Left renal cortex interstitium (tissue), 4 donors: Measurements from ENCODE around the gene GMPR. TPM values are rescaled to one million over a fixed set of nuclear protein-coding genes. Genes with fewer than 3 reads are reported as not detected.
"Not testable (repeated sequence)": the region's sequence is repeated elsewhere in the genome, so short reads cannot be mapped to it uniquely, and the experiment has no call there.

ENCODE experiments used
- DNase-seq, 4 donors: peaks; one replicate each; pipeline ENCODE4 v3.0.0-alpha.2; 2013; ENCODE audit warnings: low read depth in 4 of 4, low spot score in 2 of 4, missing footprints in 1 of 4
- polyA plus RNA-seq, 4 donors: library from polyadenylated mRNA; unstranded; fragments of 120-200 nt; gene quantifications; one replicate each; pipeline ENCODE4 v1.2.1, GENCODE V29; 2013; ENCODE audit not compliant: insufficient read length in 4 of 4

Gene GMPR
- polyA plus RNA-seq, 4 donors, result 12.2 to 15.0 (median 14.0) TPM

DNA sequence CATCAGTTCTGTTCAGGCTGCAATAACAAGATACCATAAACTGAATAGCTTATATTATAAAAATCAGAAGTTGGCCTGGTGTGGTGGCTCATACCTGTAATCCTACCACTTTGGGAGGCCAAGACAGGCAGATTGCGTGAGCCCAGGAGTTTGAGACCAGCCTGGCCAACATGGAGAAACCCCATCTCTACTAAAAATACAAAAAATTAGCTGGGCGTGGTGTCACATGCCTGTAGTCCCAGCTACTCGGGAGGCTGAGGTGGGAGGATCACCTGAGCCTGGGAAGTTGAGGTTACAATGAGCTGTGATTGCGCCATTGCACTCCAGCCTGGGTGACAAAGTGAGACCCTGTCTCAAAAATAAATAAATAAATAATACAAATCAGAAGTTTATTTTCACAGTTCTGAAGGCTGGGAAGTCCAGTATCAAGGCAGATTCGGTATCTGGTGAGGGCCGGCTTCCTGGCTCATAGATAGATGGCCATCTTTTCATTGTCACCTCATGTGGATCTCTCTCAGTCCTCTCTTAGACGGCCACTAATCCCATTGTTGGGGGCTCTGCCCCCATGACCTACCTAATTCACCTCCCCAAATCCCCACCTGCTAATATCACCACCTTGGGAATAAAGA is 31.2 kb downstream of the GMPR start:
- not testable (repeated sequence) for DNase-seq

DNA sequence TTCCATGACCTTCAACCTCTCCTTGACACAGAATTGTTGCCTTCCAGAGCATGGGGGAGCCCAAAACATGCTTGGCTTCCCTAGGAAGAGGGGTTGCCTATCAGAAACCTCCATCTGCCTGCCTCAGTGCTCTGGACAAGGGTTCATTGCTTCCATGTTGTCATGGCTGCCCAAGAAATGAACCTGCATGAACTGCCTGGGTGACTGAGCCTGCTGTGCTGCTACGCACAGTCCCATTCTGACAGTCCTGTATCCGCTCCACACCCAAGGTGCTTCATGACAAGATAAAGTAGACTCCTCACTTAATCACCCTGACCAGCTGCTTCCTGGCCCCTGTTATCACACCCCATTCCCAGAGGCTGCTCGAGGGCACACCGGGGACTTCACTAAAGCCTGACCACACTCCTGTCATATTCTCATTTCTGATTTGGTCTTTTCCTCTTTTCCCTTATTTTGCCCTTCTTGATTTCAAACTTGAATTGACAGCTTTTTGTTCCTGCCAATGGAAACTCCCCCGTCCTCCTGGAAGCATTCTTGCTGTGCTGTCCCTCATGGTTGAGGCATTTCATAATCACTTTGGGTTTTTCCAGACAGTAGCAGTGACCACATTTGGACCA is 31.9 kb downstream of the GMPR start:
- no peak for DNase-seq

DNA sequence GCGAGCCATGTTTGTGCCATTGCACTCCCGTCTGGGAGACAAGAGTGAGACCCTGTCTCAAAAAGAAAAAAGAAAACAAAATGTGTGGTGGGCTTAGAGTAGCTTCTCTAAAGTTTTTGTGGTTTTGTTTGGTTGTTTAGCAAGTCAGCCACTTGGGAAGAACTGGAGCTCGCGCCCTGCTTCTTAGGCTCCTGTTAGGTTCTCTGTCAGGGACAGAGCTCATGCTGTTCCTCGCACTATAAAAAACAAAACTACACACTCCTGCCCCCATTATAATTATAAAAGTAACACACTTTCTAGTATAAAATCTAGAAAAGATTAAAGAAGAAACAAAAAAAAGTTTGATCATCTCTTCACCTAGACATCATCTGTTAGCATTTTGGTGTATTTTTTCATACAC is 33.0 kb downstream of the GMPR start:
- no peak for DNase-seq

DNA sequence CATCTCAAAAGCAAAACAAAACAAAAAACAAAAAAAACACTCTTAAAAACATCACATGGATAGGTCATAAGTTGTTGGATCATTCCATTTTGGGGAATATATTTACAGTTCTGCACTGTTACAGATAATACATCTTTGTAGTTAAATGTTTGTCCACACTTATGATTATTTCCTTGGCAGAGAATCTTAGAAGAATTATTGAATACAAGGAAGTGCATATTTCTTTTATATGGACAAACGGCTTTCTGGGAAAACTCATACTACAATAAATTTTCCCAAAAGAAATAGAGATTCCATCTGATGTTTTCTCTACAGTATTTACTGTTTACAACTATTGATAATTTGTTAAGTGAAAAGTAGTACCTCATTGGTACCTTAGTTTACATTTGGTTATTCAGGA is 33.8 kb downstream of the GMPR start:
- DNase-seq, result no peak

DNA sequence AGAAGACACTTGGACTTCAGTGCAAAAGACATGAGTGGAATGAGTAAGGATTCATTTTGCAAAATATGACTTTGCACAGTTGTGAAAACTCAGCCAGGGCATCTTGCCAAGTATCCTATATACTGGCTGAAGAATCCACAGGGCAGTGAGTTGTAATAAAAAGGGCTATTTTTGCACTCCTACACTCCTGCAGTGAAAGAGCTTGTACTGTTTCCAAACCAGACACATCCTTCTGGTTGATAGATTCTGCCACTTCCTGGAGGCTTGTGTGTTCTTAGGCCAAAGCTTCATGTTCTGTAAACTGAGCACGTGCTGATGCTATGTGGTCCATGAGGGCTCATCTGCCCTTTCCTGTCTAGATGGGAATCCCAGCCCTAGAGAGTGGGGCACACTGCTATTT is 34.9 kb downstream of the GMPR start:
- no peak for DNase-seq

DNA sequence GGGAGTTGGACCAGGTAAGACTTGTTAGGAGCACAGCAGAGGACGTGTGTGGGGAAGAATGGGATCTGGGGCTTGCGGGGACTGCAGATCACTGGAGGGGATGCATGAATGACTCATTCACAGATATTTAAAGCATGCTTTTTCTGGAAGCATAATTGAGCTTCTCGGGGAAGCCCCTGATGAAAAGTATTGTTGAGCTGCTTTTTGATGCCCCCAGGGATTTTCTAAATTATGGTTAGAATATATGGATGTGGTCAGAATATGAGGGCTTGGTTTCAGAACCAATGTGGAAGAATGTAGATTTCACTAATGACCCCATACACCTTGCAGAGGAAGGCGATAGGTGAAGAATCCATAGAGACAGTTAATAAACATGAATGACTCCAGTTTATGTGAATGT is 36.1 kb downstream of the GMPR start:
- DNase-seq, result no peak

DNA sequence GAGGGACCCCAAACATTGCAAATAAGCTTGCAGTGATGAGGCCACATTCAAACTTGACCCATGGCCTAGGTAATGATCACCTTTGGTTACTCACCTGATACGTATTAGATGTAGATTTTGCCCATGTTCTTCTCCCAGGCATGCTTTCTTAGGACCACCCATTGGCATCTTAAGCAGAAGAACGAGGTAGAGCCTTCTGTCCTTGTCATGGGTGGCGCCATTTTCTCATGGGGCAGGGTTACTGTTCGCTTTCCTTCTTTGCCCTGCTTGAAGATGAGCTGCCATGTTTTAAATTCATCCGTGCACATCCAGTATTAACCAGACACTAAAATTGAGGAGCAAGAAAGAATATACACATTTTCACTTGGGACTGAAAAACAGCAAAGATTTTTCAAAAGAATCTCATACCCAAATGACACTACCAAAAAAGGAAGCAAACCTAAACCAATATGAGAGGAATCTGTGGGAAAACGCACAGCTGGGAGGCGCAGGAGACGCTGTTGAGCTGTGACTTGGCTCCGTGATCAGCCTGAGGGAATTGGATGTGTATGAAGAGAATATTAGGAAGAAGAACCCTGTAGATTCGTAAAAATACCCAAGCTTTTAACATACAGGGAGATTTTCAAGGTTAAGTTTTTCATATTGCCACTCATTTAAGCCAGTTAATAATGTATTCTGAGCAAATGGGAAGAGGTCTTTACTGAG is 36.6 kb downstream of the GMPR start:
- no peak for DNase-seq

DNA sequence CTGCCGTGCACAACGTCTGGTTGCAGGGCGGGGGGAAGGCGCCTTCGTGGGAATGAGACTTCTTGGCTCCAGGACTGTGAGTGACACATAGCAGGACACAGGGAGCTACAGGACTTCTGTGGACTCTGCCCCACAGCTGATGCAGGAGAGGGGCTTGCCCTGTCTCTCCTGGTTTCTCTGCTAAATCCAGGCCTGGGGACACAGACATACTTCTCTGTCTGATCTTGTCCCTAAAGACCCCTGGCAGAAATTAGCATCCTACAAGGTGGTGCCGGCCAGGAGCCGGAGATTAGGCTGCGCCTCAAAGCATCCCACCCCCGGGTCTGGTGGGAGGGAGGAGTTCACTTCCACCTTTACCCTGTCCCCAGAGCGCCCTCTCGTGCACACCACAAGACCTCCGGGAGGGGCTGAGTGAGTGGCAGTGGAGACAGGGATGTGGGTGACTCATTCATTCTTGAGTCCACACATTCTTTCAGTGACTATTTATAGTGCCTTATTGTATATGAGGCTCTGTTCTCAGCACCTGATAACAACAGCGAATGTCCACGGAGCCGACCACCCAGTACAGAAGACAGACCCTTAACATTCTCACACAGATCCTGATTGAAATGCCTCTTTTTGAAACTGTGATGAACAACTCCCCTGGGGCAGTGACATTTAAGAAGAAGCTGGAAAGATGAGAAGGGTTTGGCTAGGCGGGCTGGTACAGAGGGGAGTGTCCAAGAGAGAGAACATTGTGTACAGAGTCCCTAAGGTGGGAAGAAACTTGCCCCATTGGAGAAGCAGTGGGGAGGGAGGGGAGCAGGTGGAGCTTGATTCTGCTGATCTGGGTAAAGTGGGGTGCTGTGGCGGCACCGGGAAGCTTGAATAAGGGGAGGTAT is 39.0 kb downstream of the GMPR start:
- peak in 1 of 4 donors; percentile 41 for DNase-seq

DNA sequence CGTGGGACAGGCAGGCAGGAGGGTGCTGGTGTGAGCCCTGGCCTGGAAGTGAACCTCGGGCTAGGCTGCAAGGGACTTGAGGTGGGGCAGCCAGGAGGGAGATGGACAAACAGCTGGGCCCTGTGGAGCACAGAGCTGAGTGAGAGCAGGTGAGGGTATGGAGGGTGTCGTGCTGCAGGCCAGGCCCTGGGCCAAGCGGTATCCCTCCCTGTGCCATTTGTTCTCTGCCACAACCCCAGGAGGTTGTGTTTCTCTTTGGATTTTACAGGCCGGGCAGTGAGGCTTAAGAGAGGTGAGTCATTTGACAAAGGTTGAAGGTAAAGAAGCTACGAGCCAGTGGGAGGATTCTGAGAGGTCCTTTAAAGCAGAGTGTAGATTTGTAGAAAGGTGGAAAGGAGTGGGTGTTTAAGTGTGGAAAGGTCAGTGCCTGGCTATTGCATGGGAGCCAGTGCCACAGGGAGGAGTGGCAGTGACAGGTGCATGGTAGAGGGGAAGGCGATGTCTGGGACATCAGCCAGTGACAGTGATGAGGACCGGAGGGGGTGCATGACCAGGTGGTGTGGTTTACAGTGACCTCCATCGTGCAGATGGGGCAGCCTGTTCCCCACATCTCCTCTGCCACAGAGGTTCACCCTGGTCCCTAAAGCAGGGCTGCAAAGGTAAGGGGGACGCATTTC is 39.8 kb downstream of the GMPR start:
- DNase-seq, result no peak

DNA sequence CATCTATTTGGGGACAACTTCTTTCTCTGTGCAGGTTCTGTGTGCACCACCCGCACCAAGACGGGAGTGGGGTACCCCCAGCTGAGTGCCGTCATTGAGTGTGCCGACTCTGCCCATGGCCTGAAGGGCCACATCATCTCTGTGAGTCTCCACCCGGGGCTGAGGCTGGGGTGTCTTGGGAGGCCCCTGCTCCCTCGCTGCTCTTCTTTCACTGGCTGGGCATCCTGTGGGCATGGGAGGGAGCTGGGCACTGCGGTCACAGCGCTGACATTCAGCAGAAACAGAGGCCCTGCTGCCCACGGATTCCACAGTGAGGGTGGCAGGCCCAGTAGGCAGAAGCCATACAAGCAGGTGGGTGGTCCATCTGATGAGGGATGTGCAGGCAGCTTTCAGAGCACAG is 40.4 kb downstream of the GMPR start:
- DNase-seq, result no peak

DNA sequence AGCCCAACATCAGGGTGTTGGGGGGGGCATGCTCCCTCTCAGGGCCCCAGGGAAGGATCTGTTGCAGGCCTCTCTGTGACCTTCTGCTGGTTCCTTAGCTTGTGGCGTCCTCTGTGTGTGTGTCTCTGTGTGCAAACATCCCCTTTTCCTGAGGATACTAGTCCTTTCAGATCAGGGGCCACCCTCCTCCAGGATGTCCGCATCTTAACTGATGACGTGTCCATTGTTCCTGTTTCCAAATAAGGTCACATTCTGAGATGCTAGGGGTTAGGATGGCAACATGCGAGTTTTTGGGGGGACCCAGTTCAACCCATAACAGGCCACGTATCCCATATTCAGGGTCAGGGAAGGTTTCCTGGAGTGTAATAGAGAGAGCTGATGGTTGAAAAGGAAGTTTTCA is 40.9 kb downstream of the GMPR start:
- no peak for DNase-seq

DNA sequence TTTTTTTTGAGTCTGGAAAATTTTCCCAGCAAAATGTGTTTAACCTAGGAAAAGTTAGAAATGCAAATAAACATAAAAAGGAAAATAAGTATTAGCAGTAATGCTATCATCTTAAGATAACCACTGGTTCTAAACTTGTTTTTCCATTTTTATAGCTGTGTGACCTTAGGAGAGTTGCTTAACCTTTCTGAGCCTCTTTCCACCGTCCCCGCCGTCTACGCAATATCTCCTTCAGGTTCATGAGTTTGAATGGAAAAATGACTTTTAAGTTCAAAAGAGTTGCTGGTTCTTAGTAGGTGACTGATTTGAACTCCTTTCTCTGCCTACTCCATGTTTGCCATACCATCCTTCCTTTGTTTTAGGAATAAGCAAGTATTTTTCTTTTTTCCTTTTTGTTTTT is 44.0 kb downstream of the GMPR start:
- DNase-seq, result no peak

DNA sequence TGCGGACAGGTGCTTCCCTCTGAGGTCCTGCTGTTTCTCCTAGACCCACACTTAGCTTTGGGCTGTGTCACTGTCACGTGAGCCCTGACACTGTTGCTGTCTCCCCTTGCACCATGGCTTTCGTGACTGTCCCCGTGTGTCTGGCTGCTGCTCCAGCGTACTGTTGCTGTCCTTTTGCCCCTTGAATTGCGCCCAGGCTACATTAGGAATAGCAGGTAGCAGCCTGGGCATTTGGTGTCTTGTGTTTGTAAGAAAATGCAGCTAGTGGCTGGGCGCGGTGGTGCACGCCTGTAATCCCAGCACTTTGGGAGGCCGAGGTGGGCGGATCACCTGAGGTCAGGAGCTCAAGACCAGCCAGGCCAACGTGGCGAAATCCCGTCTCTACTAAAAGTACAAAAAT is 46.1 kb downstream of the GMPR start:
- no peak for DNase-seq

DNA sequence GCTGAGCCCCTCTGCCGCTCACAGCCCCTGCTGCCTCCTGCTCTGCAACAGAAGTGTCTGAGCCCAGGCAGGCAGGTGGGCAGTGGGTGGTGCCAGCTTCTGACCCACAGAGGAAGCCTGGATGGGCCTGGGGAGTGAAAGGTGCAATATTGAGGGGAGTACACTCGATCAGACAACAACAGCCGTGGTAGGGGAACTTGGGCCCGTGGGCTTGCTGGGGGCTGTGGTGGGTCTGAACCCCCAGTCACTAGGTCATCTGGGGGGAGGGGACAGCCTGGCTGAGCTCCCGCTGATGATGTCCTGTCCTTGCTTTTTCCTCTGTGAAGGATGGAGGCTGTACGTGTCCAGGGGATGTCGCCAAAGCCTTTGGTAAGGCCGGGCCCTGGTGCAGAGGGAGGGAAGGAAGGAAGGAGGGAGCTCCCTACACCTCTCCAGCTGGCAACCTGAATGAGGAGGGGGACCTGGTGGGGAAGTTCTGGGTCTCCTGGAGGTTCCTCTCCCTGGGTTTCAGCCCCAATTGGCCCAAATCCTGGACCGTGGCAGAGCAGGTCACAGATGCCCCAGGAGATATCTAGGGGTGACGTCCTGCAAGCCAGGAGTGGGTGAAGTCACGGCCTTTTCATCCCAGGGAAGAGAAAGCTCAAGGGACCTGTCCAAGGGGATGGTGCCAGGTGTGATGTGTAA is 47.2 kb downstream of the GMPR start:
- DNase-seq, result no peak

DNA sequence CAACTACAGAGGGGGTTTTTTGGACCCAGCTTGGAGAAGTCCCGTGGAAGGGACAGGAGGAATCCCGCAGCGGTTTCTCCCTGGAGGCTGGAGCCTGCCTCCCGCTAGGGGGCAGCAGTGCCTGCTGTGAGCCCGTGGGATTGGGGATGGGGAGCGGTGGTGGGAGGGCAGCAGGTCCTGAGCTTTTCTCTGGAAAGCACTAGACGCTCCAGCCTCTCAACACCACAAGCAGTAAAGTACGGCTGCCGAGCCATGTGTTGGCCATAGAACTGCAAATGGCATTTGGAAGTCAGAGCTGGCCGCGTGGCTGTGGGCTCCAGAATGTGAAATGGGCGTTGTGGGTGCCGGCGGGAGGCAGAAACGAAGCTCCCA is 47.8 kb downstream of the GMPR start:
- peak in 1 of 4 donors; percentile 44 for DNase-seq

DNA sequence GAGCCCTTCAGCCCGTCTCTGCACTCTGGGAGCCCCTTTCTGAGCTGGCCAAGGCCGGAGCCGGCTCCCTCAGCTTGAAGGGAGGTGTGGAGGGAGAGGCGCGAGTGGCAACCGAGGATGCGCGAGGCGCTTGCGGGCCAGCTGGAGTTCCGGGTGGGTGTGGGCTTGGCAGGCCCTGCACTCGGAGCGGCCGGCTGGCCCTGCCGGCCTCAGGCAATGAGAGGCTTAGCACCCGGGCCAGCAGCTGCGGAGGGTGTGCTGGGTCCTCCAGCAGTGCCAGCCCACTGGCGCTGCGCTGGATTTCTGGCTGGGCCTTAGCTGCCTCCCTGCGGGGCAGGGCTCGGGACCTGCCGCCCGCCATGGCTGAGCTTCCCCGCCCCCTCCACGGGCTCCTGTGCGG is 49.8 kb downstream of the GMPR start:
- no peak for DNase-seq

DNA sequence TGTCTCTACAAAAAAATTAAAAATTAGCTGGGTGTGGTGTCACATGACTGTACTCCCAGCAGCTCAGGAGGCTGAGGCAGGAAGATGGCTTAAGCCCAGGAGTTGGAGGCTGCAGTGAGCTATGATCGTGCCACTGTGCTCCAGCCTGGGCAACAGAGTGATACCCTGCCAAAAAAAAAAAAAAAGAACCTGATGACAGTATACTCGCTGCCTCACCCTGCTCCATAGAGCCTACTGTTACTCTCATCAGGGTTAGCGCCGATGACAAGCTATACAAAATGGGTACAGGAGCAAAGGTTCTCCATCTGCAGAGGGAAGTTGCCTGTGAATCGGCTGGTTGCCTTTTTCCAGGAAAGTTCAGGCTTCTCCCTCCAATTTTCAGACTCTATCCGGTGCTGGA is 53.4 kb downstream of the GMPR start:
- DNase-seq, result no peak

DNA sequence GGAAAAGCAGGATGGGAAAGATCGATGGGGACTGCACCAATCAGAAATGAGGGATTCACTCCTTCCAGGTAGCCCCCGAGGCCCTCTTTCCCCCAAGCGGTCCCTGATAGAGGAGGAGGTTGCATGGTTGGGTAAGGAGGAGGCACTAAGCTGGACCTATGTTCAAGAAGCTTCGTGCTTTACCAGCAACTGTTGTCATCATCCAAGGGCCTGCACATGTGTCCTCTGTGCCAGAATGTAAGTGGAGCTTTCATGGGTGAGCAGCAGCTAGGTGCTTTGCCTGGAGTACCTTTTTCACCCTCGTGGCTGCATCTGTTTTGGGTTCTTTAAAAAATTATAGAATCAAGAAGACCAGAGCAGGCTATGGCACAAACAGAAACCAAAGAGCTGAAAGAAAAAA is 54.0 kb downstream of the GMPR start:
- no peak for DNase-seq

DNA sequence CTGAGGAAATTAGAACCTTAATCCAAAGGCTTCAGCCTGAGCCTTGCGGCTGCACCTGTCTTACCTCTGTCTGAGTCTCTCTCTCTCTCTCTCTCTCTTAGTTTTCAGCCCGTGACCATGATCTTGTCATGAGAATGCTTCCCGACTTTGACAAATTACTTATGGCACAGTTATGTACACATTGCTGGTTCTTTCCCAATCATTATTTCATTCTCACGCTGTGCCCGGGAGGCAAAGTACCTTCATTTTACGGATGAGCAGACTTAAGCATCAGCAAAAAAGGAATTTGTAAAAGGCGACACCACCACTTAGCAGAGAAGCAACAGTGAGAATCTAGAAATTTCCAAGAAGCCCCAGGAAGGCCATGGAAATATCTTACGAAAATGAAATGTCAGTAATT is 54.6 kb downstream of the GMPR start:
- DNase-seq, result no peak

DNA sequence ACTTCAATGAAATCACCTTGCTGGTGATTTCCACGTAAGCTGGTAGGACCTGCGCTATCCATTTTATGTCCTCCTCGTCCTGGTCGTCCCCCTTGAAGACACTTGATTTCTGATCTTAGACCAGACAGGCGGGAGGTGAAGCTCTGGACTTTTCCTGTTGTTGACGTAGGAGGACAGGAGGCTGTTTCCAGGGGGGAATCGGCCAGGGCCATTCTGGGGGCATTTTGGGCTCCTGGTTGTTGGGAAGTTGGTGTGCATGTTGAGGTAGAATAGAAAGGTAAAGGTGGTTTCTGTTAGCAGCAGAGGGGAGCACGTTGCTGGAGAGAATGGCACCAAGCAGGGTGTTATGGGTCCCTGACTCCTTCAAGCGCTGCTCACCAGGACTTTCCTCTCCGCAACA is 56.0 kb downstream of the GMPR start:
- DNase-seq, result no peak
